ENCODE data around the gene DNM3. TPM values are rescaled to one million over a fixed set of nuclear protein-coding genes. Genes with fewer than 3 reads are reported as not detected.

The DNM3 gene
- total and polyA plus RNA-seq, 9 of the 15 experiments (the other 6 are each of a cell fraction or from before 2014, with no cell fraction given), result 0.08 to 0.36 (median 0.22) TPM; not detected in 1

DNA sequence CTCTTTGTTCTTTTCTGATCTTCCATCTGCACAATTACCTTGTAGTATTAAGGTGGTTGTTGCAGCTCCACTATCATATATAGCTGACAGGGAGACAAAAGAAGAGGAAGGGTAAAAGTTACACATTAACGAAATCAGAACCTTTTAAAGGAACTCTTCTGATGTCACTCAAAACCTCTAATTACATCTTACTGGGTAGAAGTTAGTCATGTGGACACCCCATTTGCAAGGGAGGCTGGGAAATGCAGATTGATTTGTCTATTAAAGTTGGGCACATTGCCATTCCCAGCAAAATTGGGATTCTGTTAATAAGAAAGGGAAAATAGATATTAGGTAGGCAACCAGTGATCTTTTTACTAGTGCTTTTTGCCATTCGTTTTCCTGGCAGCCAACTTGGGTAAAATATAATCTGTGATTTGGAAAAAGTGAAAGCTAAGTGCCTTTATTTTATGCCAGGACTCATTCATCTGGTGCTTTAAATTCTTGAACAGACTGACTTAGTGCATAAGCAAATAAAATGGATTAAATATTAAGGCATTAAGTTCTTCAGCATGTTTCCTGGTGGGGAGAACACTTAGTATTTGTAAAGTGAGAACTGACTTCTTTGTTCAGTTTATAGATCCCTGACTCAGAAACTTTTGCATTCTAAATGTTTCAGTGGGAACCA lies 71.3 kb downstream of the DNM3 start (continued):
- TF ChIP-seq, protein P1, sequence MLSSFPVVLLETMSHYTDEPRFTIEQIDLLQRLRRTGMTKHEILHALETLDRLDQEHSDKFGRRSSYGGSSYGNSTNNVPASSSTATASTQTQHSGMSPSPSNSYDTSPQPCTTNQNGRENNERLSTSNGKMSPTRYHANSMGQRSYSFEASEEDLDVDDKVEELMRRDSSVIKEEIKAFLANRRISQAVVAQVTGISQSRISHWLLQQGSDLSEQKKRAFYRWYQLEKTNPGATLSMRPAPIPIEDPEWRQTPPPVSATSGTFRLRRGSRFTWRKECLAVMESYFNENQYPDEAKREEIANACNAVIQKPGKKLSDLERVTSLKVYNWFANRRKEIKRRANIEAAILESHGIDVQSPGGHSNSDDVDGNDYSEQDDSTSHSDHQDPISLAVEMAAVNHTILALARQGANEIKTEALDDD (IDR thresholded peaks at IDR 0.05), result no peak
- no peak for TF ChIP-seq RBM39 (optimal IDR thresholded peaks at IDR 0.05; ENCODE audit: low read depth, low read length)
- no peak for TF ChIP-seq RFX1 (IDR thresholded peaks at IDR 0.05)
- TF ChIP-seq HOXB6 (CRISPR knock-in tag; IDR thresholded peaks at IDR 0.05; ENCODE audit: borderline replicate concordance), result no peak
- TF ChIP-seq, protein P2, sequence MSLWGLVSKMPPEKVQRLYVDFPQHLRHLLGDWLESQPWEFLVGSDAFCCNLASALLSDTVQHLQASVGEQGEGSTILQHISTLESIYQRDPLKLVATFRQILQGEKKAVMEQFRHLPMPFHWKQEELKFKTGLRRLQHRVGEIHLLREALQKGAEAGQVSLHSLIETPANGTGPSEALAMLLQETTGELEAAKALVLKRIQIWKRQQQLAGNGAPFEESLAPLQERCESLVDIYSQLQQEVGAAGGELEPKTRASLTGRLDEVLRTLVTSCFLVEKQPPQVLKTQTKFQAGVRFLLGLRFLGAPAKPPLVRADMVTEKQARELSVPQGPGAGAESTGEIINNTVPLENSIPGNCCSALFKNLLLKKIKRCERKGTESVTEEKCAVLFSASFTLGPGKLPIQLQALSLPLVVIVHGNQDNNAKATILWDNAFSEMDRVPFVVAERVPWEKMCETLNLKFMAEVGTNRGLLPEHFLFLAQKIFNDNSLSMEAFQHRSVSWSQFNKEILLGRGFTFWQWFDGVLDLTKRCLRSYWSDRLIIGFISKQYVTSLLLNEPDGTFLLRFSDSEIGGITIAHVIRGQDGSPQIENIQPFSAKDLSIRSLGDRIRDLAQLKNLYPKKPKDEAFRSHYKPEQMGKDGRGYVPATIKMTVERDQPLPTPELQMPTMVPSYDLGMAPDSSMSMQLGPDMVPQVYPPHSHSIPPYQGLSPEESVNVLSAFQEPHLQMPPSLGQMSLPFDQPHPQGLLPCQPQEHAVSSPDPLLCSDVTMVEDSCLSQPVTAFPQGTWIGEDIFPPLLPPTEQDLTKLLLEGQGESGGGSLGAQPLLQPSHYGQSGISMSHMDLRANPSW (CRISPR knock-in tag; IDR thresholded peaks at IDR 0.05), result no peak
- TF ChIP-seq CEBPZ (IDR thresholded peaks at IDR 0.05; ENCODE audit: borderline replicate concordance, low read depth, low read length), result no peak
- no peak for TF ChIP-seq LEF1 (IDR thresholded peaks at IDR 0.05)
- TF ChIP-seq ELF4 (CRISPR knock-in tag; IDR thresholded peaks at IDR 0.05), result no peak
